HepG2 (cell line): ENCODE results near the gene SEPHS2. TPM values are rescaled to one million over a fixed set of nuclear protein-coding genes. Genes with fewer than 3 reads are reported as not detected.

Experiments
- AGO2 ChIP-seq: fragments of 200-400 bp; formaldehyde crosslinking; optimal IDR thresholded peaks from 2 replicates; pipeline ENCODE3; 2017; ENCODE audit warnings: mild to moderate bottlenecking, low read depth, low read length, moderate library complexity
- KDM2A ChIP-seq: sonication (generic); formaldehyde crosslinking; IDR thresholded peaks from 2 replicates; pipeline ENCODE4 v1.4.0; 2020; ENCODE audit warnings: low read depth, missing genetic modification reagents, borderline replicate concordance
- KLF6 ChIP-seq: IDR thresholded peaks from 2 replicates; pipeline ENCODE4 v1.8.0; 2016; ENCODE audit warnings: missing biosample characterization, missing genetic modification reagents
- NPAS2 ChIP-seq: sonication (generic); formaldehyde crosslinking; IDR thresholded peaks from 2 replicates; pipeline ENCODE4 v1.8.0; 2022; ENCODE audit warnings: mild to moderate bottlenecking, missing genetic modification reagents, borderline replicate concordance
- POLR2AphosphoS2 ChIP-seq: IDR thresholded peaks from 2 replicates; pipeline ENCODE4 v1.6.1; 2011; ENCODE audit warnings: low read depth, low read length, improper control_type of control experiment
- ZBTB38 ChIP-seq: sonication (generic); formaldehyde crosslinking; IDR thresholded peaks from 2 replicates; pipeline ENCODE4 v1.5.1; 2020; ENCODE audit warnings: mild to moderate bottlenecking, missing genetic modification reagents
- ZNF430 ChIP-seq: sonication (generic); formaldehyde crosslinking; IDR thresholded peaks from 2 replicates; pipeline ENCODE4 v1.9.0; 2021; ENCODE audit warnings: mild to moderate bottlenecking, missing genetic modification reagents
- ZNF790 ChIP-seq: sonication (generic); formaldehyde crosslinking; IDR thresholded peaks from 2 replicates; pipeline ENCODE4 v1.8.0; 2022; ENCODE audit warnings: missing genetic modification reagents, mild to moderate bottlenecking, borderline replicate concordance
- ZNF878 ChIP-seq: sonication (generic); formaldehyde crosslinking; IDR thresholded peaks from 2 replicates; pipeline ENCODE4 v1.8.1; 2023; ENCODE audit warnings: mild to moderate bottlenecking, missing genetic modification reagents, moderate library complexity
- polyA plus RNA-seq, 8 experiments: library from polyadenylated mRNA; depleted of rRNA in 3 of 8; stranded (reverse) in 7 of 8; unstranded in 1 of 8; fragments of >200 nt; fragmentation: Illumina TruSeq in 4 of 8; extraction: Trizol in 4 of 8; gene quantifications; 2 replicates each; pipeline versions ENCODE4 v1.2.1 to v1.2.3, GENCODE V29; 2011 to 2016; ENCODE audit warnings: low read depth in 4 of 8, missing spikeins in 1 of 8, mixed read lengths in 1 of 8; ENCODE audit not compliant: insufficient read depth in 1 of 8
- total RNA-seq, 5 experiments: library from RNA; depleted of rRNA; stranded (reverse); fragments of >200 nt; fragmentation: Illumina TruSeq; extraction: Trizol; gene quantifications; 2 replicates each; pipeline ENCODE4 v1.2.3, GENCODE V29; 2016; ENCODE audit warnings: low read depth in 1 of 5
- TF ChIP-seq, protein P1 (sequence below): sonication (generic); formaldehyde crosslinking; IDR thresholded peaks from 2 replicates; pipeline ENCODE4 v1.4.0; 2020; ENCODE audit warnings: missing genetic modification reagents, borderline replicate concordance
- TF ChIP-seq, protein P2 (sequence below): sonication (generic); formaldehyde crosslinking; IDR thresholded peaks from 2 replicates; pipeline ENCODE4 v1.5.1; 2020; ENCODE audit warnings: mild to moderate bottlenecking, missing genetic modification reagents, moderate library complexity
- TF ChIP-seq, protein P3 (sequence below): sonication (generic); formaldehyde crosslinking; IDR thresholded peaks from 2 replicates; pipeline ENCODE4 v1.5.0; 2020; ENCODE audit warnings: mild to moderate bottlenecking, missing genetic modification reagents, moderate library complexity

Gene SEPHS2
- total and polyA plus RNA-seq, 2 of the 13 experiments (the other 11 are each of a cell fraction or from before 2014, with no cell fraction given): 20.7 to 127 TPM

DNA sequence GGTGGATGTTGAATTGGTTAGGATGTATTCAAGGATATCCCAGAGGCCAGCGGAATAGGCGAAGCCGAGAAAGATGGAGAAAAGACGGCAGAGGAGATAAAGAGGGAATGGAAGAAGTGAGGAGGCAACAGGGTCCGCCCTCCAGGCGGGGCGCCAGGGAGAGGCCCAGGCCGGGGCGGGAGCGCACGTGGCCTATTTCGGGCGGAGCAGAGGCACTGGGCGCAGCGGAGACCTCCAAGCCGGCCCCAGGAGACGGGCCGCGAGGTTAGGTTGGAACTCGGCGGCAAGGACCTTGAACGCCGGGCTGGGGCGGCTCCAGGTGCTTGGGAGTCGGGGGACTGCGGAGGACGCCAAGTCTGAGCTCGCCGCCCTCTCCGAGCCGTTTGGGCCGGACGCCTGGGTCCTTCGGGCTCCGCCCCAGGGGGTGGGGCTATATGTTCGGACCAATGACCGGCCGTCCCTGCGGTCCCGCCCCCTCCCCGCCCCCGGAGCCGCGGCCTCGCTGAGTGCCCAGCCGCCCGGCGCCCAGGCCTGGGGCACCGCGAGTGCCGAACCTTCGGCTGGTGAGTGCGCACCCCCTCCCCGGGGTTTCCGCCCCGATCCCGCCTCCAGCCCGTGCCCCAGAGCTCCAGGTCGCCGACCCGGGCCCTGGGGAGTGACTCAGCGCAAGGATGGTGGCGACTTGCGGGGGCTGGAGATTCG is 38.4 kb downstream of the SEPHS2 start, which contains the start of gene ZNF771 (continued):
- TF ChIP-seq ZBTB38 (peak; percentile 52; the same call in 1 of the 2 replicates), KLF6 (CRISPR knock-in tag) (peak; percentile 93), ZNF430 (CRISPR knock-in tag) (peak; percentile 33; the same call in 1 of the 2 replicates), POLR2AphosphoS2 (no peak), ZNF878 (CRISPR knock-in tag) (no peak; the same call in 1 of the 2 replicates), AGO2 (peak; percentile 85), NPAS2 (CRISPR knock-in tag) (no peak), ZNF790 (CRISPR knock-in tag) (peak; percentile 75; the same call in 1 of the 2 replicates), KDM2A (peak; percentile 97)
- TF ChIP-seq, protein P1, sequence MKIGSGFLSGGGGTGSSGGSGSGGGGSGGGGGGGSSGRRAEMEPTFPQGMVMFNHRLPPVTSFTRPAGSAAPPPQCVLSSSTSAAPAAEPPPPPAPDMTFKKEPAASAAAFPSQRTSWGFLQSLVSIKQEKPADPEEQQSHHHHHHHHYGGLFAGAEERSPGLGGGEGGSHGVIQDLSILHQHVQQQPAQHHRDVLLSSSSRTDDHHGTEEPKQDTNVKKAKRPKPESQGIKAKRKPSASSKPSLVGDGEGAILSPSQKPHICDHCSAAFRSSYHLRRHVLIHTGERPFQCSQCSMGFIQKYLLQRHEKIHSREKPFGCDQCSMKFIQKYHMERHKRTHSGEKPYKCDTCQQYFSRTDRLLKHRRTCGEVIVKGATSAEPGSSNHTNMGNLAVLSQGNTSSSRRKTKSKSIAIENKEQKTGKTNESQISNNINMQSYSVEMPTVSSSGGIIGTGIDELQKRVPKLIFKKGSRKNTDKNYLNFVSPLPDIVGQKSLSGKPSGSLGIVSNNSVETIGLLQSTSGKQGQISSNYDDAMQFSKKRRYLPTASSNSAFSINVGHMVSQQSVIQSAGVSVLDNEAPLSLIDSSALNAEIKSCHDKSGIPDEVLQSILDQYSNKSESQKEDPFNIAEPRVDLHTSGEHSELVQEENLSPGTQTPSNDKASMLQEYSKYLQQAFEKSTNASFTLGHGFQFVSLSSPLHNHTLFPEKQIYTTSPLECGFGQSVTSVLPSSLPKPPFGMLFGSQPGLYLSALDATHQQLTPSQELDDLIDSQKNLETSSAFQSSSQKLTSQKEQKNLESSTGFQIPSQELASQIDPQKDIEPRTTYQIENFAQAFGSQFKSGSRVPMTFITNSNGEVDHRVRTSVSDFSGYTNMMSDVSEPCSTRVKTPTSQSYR (CRISPR knock-in tag): no peak; the same call in 1 of the 2 replicates
- TF ChIP-seq, protein P2, sequence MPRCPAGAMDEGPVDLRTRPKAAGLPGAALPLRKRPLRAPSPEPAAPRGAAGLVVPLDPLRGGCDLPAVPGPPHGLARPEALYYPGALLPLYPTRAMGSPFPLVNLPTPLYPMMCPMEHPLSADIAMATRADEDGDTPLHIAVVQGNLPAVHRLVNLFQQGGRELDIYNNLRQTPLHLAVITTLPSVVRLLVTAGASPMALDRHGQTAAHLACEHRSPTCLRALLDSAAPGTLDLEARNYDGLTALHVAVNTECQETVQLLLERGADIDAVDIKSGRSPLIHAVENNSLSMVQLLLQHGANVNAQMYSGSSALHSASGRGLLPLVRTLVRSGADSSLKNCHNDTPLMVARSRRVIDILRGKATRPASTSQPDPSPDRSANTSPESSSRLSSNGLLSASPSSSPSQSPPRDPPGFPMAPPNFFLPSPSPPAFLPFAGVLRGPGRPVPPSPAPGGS (CRISPR knock-in tag): peak; percentile 90; the same call in 1 of the 2 replicates
- TF ChIP-seq, protein P3, sequence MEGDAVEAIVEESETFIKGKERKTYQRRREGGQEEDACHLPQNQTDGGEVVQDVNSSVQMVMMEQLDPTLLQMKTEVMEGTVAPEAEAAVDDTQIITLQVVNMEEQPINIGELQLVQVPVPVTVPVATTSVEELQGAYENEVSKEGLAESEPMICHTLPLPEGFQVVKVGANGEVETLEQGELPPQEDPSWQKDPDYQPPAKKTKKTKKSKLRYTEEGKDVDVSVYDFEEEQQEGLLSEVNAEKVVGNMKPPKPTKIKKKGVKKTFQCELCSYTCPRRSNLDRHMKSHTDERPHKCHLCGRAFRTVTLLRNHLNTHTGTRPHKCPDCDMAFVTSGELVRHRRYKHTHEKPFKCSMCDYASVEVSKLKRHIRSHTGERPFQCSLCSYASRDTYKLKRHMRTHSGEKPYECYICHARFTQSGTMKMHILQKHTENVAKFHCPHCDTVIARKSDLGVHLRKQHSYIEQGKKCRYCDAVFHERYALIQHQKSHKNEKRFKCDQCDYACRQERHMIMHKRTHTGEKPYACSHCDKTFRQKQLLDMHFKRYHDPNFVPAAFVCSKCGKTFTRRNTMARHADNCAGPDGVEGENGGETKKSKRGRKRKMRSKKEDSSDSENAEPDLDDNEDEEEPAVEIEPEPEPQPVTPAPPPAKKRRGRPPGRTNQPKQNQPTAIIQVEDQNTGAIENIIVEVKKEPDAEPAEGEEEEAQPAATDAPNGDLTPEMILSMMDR (CRISPR knock-in tag): peak; percentile 54
